NCI-H1105 treated with DMSO at 0.1 percent for 48 hours (cell line): ENCODE measurements around the gene MS4A18.
A peak's percentile ranks its signal among the peaks of the same experiment; 100 is the strongest.

Source experiments
- DNase-seq: peaks from one replicate; lab custom pipeline; 2025; lab: John Stamatoyannopoulos, UW

Gene MS4A18

DNA sequence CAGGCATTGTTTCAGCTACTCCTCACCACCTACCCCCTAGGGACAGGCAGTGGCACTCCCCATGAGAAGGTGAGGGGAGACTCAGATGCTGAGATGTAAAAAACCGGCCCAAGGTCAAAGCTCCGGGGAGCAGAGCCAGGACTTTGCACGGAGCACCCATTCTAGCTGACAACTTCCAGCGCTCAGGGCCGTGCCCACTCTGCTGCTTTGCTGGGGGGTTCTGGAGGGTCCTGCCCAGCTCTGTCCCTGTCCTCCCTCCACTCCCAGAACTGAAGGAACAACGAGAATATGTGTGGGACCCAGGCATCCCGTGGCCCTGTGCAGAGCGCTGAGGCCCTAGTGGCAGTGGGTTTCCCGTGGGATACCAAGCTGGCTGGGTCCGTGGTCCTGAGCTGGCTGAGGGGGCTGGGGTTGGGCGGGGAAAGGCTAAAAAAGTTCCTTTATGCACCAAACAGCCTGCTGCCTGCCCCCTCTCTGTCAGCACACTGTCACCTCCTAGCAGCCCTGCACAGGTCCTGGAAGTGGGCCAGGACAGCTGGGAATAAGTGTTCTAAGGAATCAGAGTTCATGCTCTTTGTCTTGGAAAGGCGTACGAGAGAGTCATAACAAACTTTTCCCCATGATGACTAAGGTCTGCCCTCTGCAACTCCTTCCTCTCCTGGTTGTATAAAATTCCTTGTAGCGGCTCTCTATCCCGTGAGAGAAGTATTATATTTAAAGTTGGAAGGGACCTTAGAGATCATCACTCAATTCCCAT lies 62.5 kb downstream of the MS4A18 start:
- peak; percentile 10 for DNase-seq

DNA sequence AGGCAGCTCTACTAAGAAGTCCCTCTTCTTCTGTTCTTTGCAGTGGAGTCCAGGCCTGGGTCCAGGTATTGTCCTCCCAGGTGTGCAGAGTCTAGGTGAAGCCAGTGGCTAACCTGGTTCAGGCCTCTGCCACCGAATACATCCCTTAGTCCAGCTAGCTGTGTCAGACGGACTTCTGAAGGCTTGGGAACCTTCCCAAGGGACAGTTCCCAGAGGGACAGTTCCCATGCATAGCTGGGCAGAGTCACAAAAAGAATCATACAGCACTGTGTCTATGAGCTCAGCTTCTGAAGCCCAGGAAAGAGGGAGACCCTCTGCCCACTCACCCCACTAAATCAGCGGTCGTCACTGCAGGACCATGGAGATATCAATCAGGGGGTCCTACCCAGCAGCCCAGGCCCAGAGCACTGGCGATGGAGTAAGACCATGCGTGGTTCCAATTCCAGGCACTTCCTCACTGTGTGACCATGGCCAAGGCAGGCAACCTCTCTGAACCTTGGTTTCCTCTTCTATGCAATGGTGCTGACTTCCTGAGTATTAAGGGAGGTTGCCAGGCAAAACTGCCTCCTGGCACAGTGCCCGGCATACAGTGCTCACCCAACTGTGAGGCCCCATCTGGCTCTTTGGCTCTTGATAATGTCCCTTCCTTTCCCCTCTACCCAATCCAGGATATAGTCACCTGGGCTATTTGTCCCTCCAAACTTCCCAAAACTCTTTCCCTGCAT lies 64.0 kb downstream of the MS4A18 start:
- DNase-seq, result peak; percentile 11

DNA sequence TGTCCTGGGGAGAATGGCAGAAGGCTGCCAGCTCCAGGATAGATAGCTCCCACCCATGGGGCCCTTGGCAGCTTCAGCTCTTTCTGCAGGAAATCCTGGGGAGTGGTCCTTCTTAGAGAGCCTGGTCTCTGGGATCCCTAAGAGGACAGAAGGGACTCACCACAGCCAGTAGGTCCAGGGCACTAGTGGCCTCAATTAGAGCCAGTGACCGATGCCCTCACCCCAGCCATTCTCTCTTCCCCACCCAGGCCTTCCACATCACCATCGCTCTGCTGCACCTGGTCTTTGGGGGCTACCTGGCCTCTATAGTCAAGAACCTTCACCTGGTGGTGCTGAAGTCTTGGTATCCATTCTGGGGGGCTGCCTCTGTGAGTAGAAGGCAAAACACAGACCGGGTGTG lies 66.2 kb downstream of the MS4A18 start:
- no peak for DNase-seq

GRCh38 chr11:60791153-60791933 lies 66.8 kb downstream of the MS4A18 start:
- no peak for DNase-seq

DNA sequence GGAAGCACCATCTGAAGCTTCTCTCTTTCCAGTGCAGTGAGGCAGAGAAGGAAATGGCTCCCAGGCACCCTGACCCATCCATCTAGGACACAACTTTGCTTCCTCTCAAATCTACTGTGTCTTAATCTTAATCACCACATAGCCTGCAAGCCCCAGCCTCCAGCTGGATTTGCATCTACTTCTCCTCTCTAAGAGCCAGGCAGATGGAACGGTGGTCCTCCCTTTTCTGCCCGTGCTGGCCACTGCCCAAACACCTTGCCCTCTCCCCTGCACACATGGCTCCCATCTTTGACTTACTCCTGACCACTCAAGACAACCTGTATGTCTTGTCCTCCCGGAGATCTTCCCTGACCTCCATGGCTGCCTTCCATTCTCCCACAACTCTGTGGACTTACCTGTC lies 68.0 kb downstream of the MS4A18 start:
- DNase-seq, result no peak
